Glutamatergic neuron (in vitro differentiated cells): ENCODE measurements around the gene CFAP99. TPM values are rescaled to one million over a fixed set of nuclear protein-coding genes. Genes with fewer than 3 reads are reported as not detected.

Source experiments
- DNase-seq: peaks from one replicate; pipeline ENCODE4 v3.0.0; 2022
- H3K27ac Mint-ChIP-seq: one replicate; pipeline ENCODE4 v1.8.0; 2020; ENCODE audit warnings: mild to moderate bottlenecking, mixed read lengths, inconsistent platforms; ENCODE audit not compliant: unreplicated experiment
- H3K27me3 Mint-ChIP-seq: one replicate; pipeline ENCODE4 v1.8.0; 2020; ENCODE audit warnings: mild to moderate bottlenecking, moderate library complexity, mixed read lengths, inconsistent platforms; ENCODE audit not compliant: unreplicated experiment
- H3K36me3 Mint-ChIP-seq: one replicate; pipeline ENCODE4 v1.8.0; 2020; ENCODE audit warnings: mild to moderate bottlenecking, mixed read lengths, inconsistent platforms; ENCODE audit not compliant: unreplicated experiment
- H3K4me1 Mint-ChIP-seq: one replicate; pipeline ENCODE4 v1.8.0; 2020; ENCODE audit warnings: mild to moderate bottlenecking, low read depth, mixed read lengths, inconsistent platforms; ENCODE audit not compliant: unreplicated experiment
- H3K4me3 Mint-ChIP-seq: one replicate; pipeline ENCODE4 v1.8.0; 2020; ENCODE audit warnings: mild to moderate bottlenecking, mixed read lengths, inconsistent platforms; ENCODE audit not compliant: unreplicated experiment
- H3K9me3 Mint-ChIP-seq: one replicate; pipeline ENCODE4 v1.8.0; 2020; ENCODE audit warnings: mild to moderate bottlenecking, moderate library complexity, mixed read lengths, inconsistent platforms; ENCODE audit not compliant: unreplicated experiment
- total RNA-seq: library from RNA; stranded (reverse); fragmentation: NEBNext Ultra II Directional; extraction: Animal tissue kit (Norgen Biotek cat#: 25700); gene quantifications from one replicate; pipeline ENCODE4 v1.2.1, GENCODE V29; 2021; ENCODE audit not compliant: unreplicated experiment
- TF ChIP-seq, protein P1 (sequence below): fragments of 200-600 bp; sonication (generic); IDR thresholded peaks from one replicate; pipeline ENCODE4 v1.5.0; 2021; ENCODE audit not compliant: partially characterized antibody, unreplicated experiment

The CFAP99 gene
- total RNA-seq, 1 donor from 2014 or later = not detected

DNA sequence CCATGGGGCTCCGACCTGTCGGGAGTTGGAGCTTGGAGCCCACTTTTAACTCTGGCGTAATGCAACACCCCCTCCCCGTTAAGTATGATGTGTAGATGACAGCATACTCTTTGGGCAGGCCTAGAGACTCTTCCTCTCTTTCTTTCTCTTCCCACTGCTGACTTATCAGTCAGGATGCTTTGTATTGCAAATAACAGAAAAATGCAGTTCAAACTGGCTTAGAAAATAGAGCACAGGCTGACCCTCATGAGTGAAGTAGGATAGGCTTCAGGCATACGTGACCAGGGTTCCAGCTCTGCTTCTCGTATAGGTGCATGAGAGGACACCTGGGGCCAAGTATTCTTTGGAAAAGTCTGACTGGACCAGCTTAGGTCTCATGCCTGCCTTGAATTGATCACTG is 26.8 kb downstream of the CFAP99 start:
- H3K27me3 Mint-ChIP-seq = peaks cover 2% of the 10 kb centered on the region
- H3K4me1 Mint-ChIP-seq = no peaks in the 10 kb centered on the region
- no peak overlapping the region for H3K4me3 Mint-ChIP-seq
- no peaks in the 10 kb centered on the region for H3K9me3 Mint-ChIP-seq
- H3K36me3 Mint-ChIP-seq = no peaks in the 10 kb centered on the region
- no peak for DNase-seq
- TF ChIP-seq, protein P1, sequence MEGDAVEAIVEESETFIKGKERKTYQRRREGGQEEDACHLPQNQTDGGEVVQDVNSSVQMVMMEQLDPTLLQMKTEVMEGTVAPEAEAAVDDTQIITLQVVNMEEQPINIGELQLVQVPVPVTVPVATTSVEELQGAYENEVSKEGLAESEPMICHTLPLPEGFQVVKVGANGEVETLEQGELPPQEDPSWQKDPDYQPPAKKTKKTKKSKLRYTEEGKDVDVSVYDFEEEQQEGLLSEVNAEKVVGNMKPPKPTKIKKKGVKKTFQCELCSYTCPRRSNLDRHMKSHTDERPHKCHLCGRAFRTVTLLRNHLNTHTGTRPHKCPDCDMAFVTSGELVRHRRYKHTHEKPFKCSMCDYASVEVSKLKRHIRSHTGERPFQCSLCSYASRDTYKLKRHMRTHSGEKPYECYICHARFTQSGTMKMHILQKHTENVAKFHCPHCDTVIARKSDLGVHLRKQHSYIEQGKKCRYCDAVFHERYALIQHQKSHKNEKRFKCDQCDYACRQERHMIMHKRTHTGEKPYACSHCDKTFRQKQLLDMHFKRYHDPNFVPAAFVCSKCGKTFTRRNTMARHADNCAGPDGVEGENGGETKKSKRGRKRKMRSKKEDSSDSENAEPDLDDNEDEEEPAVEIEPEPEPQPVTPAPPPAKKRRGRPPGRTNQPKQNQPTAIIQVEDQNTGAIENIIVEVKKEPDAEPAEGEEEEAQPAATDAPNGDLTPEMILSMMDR = no peak
- no peak overlapping the region for H3K27ac Mint-ChIP-seq

DNA sequence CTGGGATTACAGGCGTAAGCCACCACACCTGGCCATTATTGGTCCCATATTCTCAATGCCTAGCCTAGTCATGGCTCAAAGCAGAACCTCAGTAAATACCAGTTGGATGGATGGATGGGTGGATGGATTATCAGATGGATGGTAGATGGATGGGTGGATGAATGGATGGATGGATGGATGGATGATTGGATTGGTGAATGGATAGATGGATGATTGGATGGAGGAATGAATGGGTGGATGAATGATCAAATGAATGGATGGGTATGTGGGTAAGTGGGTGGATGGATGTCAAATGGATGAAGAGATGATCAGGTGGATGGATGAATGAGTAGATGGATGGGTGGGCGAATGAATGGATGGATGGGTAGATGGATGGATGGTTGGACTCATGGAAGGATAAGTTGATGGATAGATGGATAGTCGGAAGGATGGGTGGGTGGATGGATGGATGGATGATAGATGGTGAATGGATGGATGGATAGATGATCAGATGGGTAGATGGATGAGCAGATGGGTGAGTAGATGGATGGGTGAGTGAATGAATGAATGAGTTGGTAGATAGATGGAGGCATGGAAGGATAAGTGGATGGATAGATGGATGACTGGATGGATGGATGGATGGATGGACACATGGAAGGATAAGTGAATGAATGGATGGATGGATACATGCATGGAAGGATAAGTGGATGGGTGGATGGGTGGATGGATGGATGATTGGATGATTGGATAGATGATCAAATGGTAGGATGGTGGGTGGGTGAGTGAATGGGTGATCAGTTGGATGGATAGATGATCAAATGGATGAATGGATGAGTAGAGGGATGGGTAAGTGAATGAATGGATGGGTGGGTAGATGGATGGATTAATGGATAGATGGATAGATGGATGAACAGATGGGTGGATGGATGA is 28.2 kb downstream of the CFAP99 start:
- H3K4me3 Mint-ChIP-seq = no peak overlapping the region
- TF ChIP-seq, protein P1 = no peak

DNA sequence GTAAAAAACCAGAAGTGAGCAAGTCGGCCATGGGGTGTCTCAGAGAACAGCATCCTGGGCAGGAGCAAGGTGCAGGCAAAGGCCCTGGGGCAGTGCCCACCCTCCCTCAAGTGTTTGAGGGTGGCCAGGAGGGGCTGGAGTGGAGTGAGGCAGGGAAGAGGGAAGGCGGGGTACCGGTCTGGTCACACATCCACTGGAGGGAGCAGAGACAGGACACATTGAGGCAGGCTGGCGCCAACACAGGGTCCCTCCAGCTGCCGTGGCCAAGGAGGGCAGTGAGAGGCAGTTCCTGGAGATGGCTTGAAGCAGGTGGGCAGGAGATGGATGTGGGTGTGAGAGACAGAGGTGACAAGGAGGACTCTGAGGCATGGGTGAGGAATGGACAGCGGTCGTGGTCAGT is 29.8 kb downstream of the CFAP99 start:
- no peaks in the 10 kb centered on the region for H3K4me1 Mint-ChIP-seq
- H3K4me3 Mint-ChIP-seq = no peak overlapping the region
- peaks cover 4% of the 10 kb centered on the region for H3K27me3 Mint-ChIP-seq
- H3K27ac Mint-ChIP-seq = no peak overlapping the region
- H3K9me3 Mint-ChIP-seq = no peaks in the 10 kb centered on the region
- TF ChIP-seq, protein P1 = no peak
- no peak for DNase-seq
- H3K36me3 Mint-ChIP-seq = no peaks in the 10 kb centered on the region

More for the DNA sequence above, 28.2 kb downstream of the CFAP99 start:
- no peak for DNase-seq
- H3K4me1 Mint-ChIP-seq = no peaks in the 10 kb centered on the region
- no peaks in the 10 kb centered on the region for H3K36me3 Mint-ChIP-seq
- no peak overlapping the region for H3K27ac Mint-ChIP-seq
- H3K9me3 Mint-ChIP-seq = no peaks in the 10 kb centered on the region
- peaks cover 4% of the 10 kb centered on the region for H3K27me3 Mint-ChIP-seq

DNA sequence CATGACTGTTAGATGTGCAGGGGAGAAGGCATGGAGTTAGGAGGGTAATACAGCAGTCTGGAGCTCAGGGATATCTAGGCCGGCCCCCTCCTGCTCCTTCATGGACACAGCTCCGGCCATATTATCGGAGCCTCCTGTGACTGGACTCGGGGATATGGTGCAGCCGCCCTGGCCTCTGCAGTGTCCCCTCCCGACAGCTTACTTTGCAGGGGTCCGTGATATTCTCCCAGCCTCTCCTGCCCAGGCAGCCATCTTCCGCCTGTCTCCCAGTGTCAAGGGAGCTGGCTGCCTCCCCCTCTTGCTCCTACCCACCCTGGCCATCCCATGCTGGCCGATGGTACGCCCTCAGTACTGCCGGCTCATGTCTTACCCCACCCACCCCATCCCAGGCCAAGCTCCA is 30.3 kb downstream of the CFAP99 start:
- no peak for DNase-seq
- H3K9me3 Mint-ChIP-seq = no peaks in the 10 kb centered on the region
- no peaks in the 10 kb centered on the region for H3K36me3 Mint-ChIP-seq
- H3K4me1 Mint-ChIP-seq = no peaks in the 10 kb centered on the region
- no peak overlapping the region for H3K27ac Mint-ChIP-seq
- TF ChIP-seq, protein P1 = no peak
- H3K4me3 Mint-ChIP-seq = no peak overlapping the region
- peaks cover 4% of the 10 kb centered on the region for H3K27me3 Mint-ChIP-seq
